Lower lobe of right lung (tissue), 2 donors: ENCODE data around the gene TUBB3. TPM values are rescaled to one million over a fixed set of nuclear protein-coding genes. Genes with fewer than 3 reads are reported as not detected.

Experiments used
- ATAC-seq, 2 donors: fragments of 200-7000 bp; cut with Tn5 transposase; one replicate each; pipeline ENCODE4 v1.9.1; 2020 to 2022; ENCODE audit warnings: mild to moderate bottlenecking in 2 of 2, moderate library complexity in 2 of 2
- DNase-seq: peaks from one replicate; pipeline ENCODE4 v3.0.0-alpha.2; 2020
- H3K27ac ChIP-seq: fragments of 200-600 bp; one replicate; pipeline ENCODE4 v1.8.0; 2022
- H3K27me3 ChIP-seq: fragments of 200-600 bp; one replicate; pipeline ENCODE4 v1.8.0; 2022; ENCODE audit warnings: low read depth
- H3K36me3 ChIP-seq: fragments of 200-600 bp; one replicate; pipeline ENCODE4 v1.8.0; 2022; ENCODE audit warnings: mild to moderate bottlenecking
- H3K4me1 ChIP-seq: fragments of 200-600 bp; one replicate; pipeline ENCODE4 v1.8.0; 2022
- H3K4me3 ChIP-seq: fragments of 200-600 bp; one replicate; pipeline ENCODE4 v1.8.0; 2022; ENCODE audit warnings: mild to moderate bottlenecking
- H3K9me3 ChIP-seq: fragments of 200-600 bp; one replicate; pipeline ENCODE4 v1.8.0; 2022
- CTCF ChIP-seq: fragments of 200-600 bp; IDR thresholded peaks from one replicate; pipeline ENCODE4 v1.8.0; 2022; ENCODE audit warnings: antibody characterized with exemption, mild to moderate bottlenecking
- intact Hi-C: fragments of 100-400 bp; cut with DNase I; formaldehyde crosslinking; loops from one replicate; pipeline ENCODE4 v1.11.0; 2022
- total RNA-seq: library from RNA; stranded (reverse); fragmentation: NEBNext Ultra II Directional; extraction: Animal tissue kit (Norgen Biotek cat#: 25700); gene quantifications from one replicate; pipeline ENCODE4 v1.2.1, GENCODE V29; 2021
- donor health status: DM: no; HTN: yes; CAD: no; lungs with severe emphysema.

Gene TUBB3
- total RNA-seq, 1 donor from 2014 or later, result 2.1 TPM

GRCh38 chr16:89892055-89892630 lies 31.0 kb upstream of the TUBB3 start:
- ATAC-seq, result peak in 1 of 2 donors; percentile 10
- Histone ChIP-seq H3K9me3 (no peaks in the 10 kb centered on the region), H3K4me1 (no peaks in the 10 kb centered on the region)

GRCh38 chr16:89892635-89893034 lies 30.5 kb upstream of the TUBB3 start:
- no peak for ATAC-seq
- TF ChIP-seq CTCF, result no peak
- no peak overlapping the region for H3K4me3 ChIP-seq
- H3K4me1 ChIP-seq, result no peaks in the 10 kb centered on the region
- H3K27me3 ChIP-seq, result no peaks in the 10 kb centered on the region
- intact Hi-C loops, result no loop called here
- H3K27ac ChIP-seq, result no peak overlapping the region
- no peaks in the 10 kb centered on the region for H3K9me3 ChIP-seq
- H3K36me3 ChIP-seq, result peaks cover 100% of the 10 kb centered on the region
- DNase-seq, result no peak

More at GRCh38 chr16:89892055-89892630, 31.0 kb upstream of the TUBB3 start:
- TF ChIP-seq CTCF, result no peak
- H3K27ac ChIP-seq, result no peak overlapping the region
- DNase-seq, result no peak
- peaks cover 100% of the 10 kb centered on the region for H3K36me3 ChIP-seq
- no peak overlapping the region for H3K4me3 ChIP-seq
- intact Hi-C loops, result no loop called here
- H3K27me3 ChIP-seq, result no peaks in the 10 kb centered on the region

- no peaks in the 10 kb centered on the region for H3K4me1 ChIP-seq
- peak; percentile 24 to 25 for ATAC-seq
- TF ChIP-seq CTCF, result no peak
- no peak overlapping the region for H3K4me3 ChIP-seq
- H3K9me3 ChIP-seq, result no peaks in the 10 kb centered on the region
- DNase-seq, result no peak
- H3K36me3 ChIP-seq, result peaks cover 100% of the 10 kb centered on the region
- intact Hi-C loops, result no loop called here
- no peaks in the 10 kb centered on the region for H3K27me3 ChIP-seq
- no peak overlapping the region for H3K27ac ChIP-seq
Observed at GRCh38 chr16:89893642-89894548, 29.2 kb upstream of the TUBB3 start.

- H3K4me1 ChIP-seq, result no peaks in the 10 kb centered on the region
- no peaks in the 10 kb centered on the region for H3K27me3 ChIP-seq
- ATAC-seq, result no peak
- H3K27ac ChIP-seq, result no peak overlapping the region
- intact Hi-C loops, result no loop called here
- no peak overlapping the region for H3K4me3 ChIP-seq
- no peak for DNase-seq
- no peak for TF ChIP-seq CTCF
- H3K9me3 ChIP-seq, result no peaks in the 10 kb centered on the region
- peaks cover 100% of the 10 kb centered on the region for H3K36me3 ChIP-seq
Observed at GRCh38 chr16:89895482-89896250, 27.5 kb upstream of the TUBB3 start.

- H3K9me3 ChIP-seq, result no peaks in the 10 kb centered on the region
- peaks cover 91% of the 10 kb centered on the region for H3K36me3 ChIP-seq
- H3K27me3 ChIP-seq, result no peaks in the 10 kb centered on the region
- intact Hi-C loops, result no loop called here
- DNase-seq (no peak), ATAC-seq (no peak)
- H3K4me3 ChIP-seq, result no peak overlapping the region
- no peak overlapping the region for H3K27ac ChIP-seq
- no peak for TF ChIP-seq CTCF
- no peaks in the 10 kb centered on the region for H3K4me1 ChIP-seq
Observed at GRCh38 chr16:89897204-89897603, 25.9 kb upstream of the TUBB3 start.
